Activated CD4-positive, alpha-beta T cell treated with anti-CD3 and anti-CD28 coated beads, Interleukin-2, amount 50 U/mL, for 4 hours (primary cell): ENCODE measurements around the gene RASGRP4.
"Not testable (repeated sequence)": the region's sequence is repeated elsewhere in the genome, so short reads cannot be mapped to it uniquely, and the experiment has no call there.

Experiments used
- DNase-seq, 2 experiments: peaks; one replicate each; pipeline ENCODE4 v3.0.0-alpha.2; 2020

The RASGRP4 gene

DNA sequence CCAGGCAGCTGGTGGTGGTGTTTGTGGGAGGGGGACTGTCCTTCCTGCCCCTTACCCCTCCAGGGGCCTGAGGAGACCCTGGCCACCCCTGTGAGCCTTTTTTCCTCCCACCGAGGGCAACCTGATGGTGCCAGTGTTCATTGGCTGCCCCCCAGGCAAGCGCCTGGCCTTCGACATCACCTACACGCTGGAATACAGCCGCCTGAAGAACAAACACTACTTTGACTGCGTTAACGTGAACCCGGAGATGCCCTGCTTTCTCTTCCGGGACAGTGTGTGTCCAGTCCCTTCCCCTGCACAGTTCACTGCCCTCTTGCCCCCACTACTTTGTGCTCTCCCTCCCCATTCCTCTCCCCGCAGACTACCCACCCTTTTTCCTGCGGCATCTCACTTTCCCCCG lies 59.0 kb downstream of the RASGRP4 start:
- DNase-seq = no peak

DNA sequence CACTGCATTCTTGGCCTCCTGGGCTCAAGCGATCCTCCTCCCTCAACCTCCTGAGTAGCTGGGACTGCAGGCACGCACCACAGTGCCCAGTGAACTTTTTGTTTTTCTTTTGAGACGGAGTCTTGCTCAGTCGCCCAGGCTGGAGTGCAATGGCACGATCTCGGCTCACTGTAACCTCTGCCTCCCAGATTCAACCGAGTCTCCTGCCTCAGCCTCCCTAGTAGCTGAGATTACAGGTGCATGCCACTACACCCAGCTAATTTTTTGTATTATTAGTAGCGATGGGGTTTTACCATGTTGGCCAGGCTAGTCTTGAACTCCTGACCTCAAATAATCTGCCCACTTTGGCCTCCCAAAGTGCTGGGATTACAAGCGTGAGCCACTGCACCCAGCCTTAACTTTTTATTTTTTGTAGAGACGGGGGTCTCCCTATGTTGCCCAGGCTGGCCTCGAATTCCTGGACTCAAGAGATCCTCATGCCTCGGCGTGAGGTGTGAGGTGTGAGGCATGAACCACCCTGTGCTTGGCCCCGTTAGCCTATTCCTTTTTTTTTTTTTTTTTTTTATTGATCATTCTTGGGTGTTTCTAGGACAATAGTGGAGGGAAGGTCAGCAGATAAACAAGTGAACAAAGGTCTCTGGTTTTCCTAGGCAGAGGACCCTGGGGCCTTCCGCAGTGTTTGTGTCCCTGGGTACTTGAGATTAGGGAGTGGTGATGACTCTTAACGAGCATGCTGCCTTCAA lies 62.9 kb downstream of the RASGRP4 start:
- DNase-seq = not testable (repeated sequence)

DNA sequence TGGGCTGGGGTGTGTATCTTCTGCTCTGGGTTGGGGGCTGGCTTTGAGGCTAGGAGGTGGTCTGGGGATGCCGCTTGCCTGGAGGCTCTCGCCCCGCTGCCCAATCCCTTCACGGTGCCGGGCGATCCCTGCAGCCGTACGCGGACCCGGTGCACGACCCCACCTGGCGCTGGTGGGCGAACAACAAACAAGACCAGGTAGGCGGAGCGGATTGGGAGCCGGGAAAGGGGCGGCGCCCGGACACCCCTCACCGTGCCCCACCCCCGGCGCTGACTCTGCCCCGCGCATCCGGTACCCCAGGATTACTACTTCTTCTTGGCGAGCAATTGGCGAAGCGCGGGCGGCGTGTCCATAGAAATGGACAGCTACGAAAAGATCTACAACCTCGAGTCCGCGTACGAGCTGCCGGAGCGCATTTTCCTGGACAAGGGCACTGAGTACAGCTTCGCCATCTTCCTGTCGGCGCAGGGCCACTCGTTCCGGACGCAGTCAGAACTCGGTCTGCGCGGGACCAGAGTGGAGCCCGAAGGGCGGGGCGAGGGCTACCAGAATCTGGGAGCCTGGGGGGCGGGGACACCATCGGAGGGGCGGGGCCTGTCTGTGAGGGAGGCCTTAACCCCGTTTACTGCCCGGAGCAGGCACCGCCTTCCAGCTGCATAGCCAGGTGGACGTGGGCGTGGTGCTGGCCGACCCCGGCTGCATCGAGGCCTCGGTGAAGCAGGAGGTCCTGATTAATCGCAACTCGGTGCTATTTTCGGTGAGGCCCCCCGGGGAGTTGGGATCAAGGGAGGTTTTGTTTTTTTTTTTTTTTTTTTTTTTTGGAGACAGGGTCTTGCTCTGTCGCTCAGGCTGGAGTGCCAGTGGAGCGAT lies 63.7 kb downstream of the RASGRP4 start:
- peak; percentile 67 to 68 for DNase-seq

DNA sequence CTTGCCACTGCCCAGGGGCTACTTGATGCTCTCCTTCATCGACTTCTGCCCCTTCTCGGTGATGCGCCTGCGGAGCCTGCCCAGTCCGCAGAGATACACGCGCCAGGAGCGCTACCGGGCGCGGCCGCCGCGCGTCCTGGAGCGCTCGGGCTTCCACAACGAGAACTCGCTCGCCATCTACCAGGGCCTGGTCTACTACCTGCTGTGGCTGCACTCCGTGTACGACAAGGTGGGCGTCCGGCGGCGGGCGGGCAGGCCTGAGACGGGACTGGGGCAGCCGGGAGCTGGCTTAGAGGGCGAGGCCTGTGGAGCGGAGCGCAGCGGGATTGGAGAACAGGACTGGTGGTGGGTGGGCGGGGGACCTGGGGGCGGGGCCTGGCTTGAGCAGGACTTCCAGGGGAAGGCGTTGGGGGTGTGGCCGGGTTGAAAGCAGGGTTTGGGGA lies 64.4 kb downstream of the RASGRP4 start:
- DNase-seq = peak; percentile 45 to 53

DNA sequence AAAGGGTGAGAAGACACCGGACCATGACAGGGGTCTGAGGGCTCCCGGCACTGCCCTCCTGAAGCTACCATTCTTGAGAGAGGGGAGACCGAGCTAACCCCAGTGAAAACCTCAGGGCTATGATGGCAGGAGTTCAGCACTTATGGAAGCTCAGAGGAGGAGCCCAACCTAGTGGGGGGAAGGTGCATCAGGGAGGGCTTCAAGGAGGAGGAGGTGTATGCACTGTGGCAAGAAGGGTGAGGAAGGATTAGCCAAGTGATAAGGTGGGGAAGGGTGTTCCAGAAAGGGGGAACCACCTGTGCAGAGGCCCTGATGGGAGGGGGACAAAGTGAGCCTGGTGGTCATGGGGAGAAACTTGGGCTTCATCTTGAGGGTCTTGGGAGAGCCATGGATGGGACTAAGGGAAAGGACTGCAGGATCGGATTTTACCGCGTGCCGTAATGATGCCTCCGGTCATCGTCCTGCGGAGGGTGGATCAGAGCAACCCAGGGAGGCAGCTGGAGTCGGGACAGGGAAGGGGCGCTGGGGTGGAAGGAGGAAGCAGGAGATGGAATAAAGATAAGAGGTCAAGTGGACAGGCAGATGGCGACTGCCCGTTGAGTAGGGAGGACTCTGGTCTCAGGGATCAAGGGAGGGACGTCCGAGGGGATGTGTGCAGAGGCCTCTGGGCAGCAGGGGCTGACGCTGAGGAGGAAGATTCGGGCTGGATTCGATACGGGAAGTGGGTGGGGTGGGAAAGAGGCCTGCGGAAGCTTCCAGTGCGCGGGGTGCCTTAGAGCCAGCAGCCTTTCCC lies 65.0 kb downstream of the RASGRP4 start:
- DNase-seq = no peak

DNA sequence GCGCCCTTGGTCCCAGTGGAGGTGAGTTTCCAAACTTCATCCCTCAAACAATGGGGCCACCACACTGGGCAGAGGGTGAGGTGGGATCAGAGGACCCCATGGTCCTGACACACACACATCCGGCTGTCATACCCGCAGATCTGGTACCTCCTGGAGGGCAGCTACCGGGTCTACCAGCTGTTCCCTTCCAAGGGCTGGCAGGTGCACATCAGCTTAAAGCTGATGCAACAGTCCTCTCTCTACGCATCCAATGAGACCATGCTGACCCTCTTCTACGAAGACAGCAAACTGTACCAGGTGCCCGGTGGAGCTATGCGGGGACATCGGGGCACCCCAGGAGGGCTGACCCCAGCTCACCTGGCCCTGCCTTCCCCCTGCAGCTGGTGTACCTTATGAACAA lies 65.7 kb downstream of the RASGRP4 start:
- DNase-seq = no peak

DNA sequence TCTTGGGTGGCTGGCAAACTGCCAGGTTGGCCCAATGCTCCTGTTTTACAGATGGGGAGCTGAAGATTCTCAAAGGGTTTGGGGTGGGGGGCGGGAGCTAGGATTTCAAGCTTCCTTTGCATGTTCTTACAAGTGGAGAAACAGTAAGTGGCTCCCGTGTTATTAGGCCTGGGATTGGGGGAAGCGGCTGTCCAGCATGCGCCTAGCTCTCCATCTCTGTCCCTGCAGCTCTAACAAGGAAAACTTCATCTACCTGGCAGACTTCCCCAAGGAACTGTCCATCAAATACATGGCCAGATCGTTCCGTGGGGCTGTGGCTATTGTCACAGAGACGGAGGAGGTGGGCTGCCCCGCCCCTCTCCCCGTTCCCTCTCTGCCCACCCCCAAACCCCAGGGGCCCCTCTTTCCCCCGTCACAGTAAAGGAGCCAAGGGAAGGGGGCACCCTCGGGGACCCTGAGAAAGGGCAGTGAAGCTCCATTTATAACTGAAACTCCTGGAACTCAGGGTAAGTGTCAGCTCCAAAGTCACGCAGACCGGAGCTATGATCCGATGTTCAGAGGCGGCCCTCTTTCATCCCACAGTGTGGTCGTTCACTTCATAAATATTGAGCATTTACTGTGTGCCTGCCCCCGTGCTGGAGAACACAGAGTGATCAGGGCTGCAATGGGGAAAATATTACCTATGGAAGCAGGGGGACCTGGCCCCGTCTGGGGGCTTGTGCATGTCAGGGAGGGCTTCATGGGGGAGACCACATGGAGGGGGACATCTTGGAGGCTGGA lies 66.6 kb downstream of the RASGRP4 start:
- DNase-seq = no peak
